GM12872 (cell line): ENCODE data around the gene LDB3.

Source experiments
- TF ChIP-seq, protein P1 (sequence below): IDR thresholded peaks from 3 replicates; pipeline ENCODE4 v1.5.1; 2011; ENCODE audit warnings: low read depth, mild to moderate bottlenecking, low read length, moderate library complexity; ENCODE audit not compliant: insufficient read depth

LDB3 gene

DNA sequence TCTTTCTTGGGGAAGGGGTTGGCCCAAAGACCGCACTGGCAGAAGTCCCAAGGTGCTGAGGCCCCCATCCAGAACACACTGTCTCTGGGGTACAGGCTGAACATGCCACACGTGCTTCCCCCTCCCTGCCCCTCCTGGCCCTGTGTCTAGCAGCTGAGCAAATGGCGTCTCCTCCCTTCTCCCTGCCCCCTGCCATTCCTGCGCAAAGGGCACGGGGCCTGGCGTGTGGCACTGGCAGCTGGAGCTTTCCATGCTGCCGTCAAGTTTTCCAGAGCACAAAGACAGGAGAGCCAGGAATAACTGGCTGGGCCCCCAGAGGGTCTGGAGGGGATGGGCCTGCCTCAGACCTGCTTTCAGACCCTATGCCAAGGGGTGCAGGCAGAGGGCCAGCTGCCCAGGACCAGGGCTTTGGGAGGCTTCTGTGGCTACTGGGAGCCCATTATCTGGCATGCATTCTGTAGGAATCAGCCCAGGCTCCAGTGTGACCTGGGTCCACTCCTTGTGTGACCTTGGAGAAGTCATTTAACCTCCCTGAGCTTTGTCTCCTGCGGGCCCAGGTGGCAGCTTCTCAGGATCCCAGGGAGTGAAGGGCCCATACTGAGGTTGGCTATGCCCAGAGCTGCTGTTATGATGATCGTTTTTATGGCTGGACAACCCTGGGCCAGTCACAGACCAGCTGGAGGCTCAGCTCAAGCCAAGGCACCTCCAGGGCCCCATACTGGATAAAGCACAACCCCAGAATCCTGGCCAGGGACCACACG, 710 bp upstream of the LDB3 start:
- TF ChIP-seq, protein P1, sequence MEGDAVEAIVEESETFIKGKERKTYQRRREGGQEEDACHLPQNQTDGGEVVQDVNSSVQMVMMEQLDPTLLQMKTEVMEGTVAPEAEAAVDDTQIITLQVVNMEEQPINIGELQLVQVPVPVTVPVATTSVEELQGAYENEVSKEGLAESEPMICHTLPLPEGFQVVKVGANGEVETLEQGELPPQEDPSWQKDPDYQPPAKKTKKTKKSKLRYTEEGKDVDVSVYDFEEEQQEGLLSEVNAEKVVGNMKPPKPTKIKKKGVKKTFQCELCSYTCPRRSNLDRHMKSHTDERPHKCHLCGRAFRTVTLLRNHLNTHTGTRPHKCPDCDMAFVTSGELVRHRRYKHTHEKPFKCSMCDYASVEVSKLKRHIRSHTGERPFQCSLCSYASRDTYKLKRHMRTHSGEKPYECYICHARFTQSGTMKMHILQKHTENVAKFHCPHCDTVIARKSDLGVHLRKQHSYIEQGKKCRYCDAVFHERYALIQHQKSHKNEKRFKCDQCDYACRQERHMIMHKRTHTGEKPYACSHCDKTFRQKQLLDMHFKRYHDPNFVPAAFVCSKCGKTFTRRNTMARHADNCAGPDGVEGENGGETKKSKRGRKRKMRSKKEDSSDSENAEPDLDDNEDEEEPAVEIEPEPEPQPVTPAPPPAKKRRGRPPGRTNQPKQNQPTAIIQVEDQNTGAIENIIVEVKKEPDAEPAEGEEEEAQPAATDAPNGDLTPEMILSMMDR: no peak

DNA sequence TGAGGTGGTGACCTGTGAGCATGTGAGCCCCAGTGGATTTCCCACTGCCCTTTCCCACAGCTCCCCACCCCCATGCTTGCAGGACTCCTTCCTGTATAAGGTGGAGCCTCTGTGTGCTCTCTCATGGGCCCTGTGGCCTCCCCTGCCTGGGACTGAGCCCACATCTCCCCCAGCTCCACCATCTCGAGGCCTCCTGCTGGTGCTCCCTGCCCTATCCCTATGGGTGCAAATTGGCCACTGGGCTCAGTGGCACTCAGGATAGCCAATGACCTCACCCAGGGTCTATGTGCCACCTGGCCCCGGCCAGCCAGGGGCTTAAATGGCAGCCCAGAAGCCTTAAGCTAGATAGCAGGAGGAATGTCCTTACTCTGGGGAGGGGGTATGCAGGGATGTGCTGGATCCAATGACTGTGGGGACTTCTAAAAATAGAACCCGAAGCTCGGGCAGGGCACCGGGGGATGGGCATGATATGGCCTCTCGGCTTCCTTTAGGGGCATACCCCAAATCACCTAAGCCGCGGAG, 2.0 kb downstream of the LDB3 start:
- TF ChIP-seq, protein P1: no peak

DNA sequence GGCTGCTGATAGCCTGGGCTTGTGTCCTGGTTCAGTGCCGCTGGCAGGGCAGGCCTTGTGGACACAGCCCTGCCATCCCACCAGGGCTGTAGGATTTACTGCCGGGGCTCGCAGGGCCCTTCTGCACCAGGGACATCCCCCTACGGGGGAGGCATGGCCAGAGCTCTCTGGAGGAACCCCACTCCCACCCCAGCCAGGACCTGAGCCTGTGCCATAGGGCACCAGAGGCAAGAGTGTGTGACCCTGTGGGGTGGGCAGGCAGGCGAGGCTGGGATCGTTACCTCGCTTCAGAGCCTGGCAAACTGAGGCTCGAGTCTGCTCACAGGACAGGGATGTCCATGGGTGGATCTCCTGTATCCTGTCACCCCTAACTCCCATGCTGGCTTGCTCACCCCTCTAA, 2.6 kb downstream of the LDB3 start:
- TF ChIP-seq, protein P1: no peak

DNA sequence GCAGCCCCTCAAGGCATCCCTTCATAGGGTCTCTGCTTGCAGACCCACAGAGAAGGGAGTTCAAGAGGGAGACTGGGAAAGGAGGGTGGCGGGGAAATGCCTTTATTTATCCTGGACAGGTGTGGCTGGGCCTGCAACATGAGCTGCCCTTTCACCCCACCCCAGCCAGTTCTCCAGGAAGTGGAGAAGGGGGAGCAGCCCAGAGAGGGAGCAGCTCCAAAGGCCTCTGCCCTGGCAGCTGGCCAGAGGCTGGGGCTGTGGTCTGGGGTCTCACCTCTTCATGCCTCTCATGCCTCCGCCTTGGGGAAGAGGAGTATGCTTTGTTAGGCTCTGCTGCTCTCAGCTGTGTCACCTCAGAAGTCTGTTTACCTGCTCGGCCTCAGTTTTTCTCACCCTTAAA, 3.1 kb downstream of the LDB3 start:
- TF ChIP-seq, protein P1: no peak

DNA sequence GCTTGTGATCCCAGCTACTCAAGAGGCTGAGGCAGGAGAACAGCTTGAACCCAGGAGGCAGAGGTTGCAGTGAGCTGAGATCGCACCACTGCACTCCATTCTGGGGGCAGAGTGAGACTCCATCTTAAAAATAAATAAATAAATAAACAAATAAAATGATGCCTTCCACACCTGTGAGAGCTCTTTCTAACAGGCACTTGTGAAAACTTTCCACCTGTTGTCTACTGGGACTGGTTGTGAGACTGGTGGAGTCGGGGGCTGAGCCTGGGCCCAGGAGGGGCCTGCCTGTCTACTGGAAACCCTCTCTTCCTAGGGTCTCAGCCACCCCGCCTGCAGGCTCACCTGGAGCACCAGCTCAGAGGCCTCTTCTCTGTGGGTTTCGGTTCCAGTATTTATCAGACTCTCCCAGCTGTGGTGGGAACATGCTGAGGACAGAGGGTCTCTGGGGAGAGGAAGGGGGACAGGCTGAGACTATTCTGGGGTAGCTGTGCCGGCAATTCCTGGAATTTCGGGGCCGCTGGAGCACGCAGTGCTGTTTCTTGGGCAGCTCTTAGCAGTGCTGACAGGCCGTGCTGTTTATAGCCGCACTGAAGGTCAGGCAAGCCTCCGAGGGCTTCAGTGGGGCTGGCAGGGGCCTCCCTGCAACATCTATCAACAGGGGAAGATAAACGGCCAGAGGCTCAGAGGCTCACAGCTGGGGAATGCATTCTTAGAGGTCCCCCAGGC, 3.8 kb downstream of the LDB3 start:
- TF ChIP-seq, protein P1: no peak

DNA sequence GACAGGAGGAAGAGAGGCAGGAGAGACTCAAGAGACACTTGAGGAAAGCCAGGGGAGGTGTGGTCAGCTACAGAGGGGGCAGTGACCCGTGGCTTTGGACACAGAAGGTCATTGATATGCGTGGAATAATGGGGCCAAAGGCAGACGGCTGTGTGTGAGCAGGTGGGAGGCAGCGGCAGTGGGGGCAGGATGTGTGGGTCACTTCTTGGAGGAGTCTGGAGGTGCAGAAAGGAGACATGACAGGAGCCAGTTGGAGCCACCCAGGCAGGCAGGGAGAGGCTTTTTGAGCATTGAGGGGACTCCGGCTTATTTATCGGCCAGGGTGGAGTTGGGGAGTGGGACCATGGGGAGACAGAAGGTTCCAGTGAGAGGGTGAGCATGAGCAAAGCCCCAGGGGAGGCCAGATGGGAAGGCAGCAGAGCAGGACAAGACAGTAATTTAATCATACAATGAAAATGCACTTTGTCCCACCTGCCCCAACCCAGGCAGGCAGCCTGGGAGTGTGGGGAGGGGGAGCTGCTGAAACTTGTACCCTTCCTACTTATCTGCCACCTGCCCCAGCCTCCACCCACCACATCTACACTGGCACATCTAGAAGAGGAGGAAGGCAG, 5.0 kb downstream of the LDB3 start:
- TF ChIP-seq, protein P1: no peak
